SKM-1 (cell line): ENCODE data around the gene FADS1.

Source experiments
- DNase-seq: peaks from one replicate; lab custom pipeline; 2025; ENCODE audit not compliant: unreplicated experiment; lab: John Stamatoyannopoulos, UW

FADS1 gene

DNA sequence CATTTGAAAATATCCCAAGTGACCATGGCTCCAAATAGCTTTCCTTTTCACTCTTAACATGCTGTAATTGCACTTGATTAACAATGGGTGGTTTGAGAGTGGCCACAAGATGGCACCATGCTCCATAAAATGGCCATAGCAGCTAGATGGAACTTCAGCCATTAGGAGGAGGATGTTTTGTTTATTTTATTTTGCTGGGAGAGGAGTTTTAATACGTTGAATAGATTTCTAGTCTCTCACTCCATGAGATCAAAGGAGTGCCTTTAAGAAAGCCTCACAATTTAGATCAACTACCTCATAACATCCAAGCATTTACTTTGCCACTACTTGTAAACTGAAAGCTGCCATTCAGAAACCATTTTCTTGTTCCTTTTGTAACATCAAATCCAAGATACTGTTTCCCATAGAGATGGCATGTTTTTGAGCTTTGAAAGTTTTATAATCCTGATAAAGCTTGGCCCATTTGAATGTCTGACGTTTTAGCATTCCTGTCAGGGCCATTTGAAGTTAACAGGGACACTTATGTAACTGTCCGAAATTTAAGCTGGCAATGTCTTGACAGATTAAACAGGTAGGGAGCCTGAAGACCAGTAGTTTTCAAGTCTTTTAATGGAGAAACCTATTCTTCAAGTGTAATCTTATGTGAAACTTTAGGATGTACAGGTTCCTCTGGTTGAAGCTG lies 19.4 kb downstream of the FADS1 start:
- peak; percentile 40 for DNase-seq

DNA sequence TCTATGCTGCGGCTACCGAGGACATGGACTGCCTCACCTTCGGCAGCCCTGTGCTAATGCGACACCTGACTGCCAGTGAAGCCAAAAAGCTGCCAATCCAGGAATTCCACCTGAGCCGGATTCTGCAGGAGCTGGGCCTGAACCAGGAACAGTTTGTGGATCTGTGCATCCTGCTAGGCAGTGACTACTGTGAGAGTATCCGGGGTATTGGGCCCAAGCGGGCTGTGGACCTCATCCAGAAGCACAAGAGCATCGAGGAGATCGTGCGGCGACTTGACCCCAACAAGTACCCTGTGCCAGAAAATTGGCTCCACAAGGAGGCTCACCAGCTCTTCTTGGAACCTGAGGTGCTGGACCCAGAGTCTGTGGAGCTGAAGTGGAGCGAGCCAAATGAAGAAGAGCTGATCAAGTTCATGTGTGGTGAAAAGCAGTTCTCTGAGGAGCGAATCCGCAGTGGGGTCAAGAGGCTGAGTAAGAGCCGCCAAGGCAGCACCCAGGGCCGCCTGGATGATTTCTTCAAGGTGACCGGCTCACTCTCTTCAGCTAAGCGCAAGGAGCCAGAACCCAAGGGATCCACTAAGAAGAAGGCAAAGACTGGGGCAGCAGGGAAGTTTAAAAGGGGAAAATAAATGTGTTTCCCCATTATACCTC lies 20.8 kb downstream of the FADS1 start:
- no peak for DNase-seq

DNA sequence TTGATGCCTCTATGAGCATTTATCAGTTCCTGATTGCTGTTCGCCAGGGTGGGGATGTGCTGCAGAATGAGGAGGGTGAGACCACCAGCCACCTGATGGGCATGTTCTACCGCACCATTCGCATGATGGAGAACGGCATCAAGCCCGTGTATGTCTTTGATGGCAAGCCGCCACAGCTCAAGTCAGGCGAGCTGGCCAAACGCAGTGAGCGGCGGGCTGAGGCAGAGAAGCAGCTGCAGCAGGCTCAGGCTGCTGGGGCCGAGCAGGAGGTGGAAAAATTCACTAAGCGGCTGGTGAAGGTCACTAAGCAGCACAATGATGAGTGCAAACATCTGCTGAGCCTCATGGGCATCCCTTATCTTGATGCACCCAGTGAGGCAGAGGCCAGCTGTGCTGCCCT lies 21.3 kb downstream of the FADS1 start:
- DNase-seq = no peak

DNA sequence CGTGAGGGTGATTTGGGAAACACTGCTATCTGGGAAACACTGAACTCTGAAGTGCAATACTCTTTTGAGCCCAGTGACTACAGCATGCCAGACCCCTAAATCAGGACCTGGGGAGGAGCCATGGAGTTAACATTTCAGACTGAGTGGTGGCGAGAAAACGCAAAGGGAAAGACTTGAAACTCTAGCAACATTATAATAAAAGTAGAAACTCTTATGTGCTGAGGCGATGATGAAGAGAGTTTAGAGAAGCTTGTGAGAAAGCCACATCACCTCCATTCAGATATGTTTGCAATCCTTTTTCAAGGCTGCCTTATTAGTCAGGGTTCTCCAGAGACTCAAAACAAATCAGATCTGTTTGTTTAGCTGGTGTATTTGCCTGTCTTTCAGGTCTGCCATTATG lies 22.2 kb downstream of the FADS1 start:
- no peak for DNase-seq

DNA sequence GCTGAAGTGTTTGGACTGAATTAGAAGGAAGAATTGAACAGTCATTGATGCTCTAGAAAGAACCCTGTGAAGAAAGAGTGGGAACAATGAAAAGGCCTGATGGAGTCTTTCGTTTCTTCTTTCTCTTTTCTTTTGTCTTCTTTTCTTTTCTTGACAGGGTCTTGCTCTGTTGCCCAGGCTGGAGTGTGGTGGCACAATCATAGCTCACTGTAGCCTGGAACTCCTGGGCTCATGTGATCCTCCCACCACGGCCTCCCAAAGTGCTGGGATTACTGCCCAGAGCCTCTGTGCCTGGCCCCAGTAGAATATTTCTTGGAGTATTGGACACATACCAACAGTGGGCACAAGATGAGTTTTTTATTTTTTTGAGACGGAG lies 23.0 kb downstream of the FADS1 start:
- no peak for DNase-seq

DNA sequence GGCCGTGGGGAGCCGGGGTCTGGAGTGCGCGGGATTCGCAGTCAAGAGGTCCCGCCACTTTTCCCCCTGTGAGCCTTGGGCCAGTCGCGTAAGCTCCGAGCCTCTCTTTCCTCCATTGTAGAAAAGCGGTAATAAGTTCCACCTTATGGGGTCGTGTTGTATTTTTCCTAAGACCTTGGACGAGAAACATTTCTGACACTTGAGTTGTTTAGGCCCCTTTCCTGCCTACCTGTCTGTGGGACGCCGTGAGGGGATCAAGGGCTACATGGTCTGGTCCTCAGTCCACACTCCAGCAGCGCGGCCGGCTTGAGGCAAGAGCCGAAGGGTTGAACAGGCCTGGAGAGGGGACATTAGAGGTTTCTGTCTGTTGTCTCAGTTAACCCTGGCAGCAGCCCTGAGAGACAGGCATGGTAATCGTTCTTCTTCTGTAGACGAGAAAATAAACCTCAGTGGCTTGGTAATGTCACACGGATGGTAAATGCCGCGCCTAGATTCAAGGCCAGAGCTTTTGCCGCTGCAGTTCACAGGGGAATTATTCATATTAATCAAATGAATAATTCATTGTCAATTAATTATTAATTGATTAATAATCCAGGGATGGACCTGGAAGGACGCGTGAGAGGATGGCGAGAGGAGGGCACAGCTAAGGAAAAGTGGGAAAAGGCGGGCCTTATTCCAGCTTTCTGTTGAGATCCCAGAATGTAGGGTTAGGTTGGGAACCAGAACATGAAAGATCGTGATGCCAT lies 23.5 kb downstream of the FADS1 start:
- DNase-seq = no peak

DNA sequence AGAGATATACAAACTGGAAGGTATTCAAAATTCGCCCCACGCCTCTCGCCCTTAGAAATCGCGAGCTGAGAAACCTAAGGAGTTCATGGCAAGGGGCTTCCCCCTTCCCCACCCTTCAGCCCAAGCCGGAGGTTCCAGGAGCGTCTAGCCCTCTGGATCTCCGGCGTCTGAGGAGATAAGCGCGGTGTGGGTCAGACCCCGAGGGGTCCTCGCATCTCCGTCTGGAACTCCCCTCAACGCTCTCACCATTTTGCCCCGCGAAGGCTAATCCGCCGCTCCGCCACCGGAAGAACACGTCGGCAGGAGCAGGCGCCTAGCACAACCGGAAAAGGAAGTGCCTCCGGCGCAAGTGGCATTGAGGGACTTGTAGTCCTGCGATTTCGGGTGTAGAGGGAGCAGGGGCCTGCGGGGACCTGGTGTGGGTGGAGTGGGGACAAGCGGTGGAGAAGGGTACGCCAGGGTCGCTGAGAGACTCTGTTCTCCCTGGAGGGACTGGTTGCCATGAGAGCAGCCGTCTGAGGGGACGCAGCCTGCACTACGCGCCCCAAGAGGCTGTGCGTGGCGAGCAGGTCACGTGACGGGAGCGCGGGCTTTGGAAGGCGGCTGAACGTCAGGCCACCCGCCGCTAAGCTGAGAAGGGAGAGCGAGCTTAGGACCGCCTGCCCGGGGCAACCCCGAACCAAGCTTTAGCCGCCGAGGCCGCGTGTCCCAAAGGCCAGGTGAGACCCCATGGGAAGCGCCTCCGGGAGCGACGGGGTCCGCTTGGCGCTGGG lies 24.3 kb downstream of the FADS1 start, which contains the start of the genes FEN1 and TMEM258:
TSS of gene FEN1 (plus strand) at position 602 of the 773 bp plus-strand sequence. CDS start 2,451 bp downstream, outside the sequence.
TSS of gene TMEM258 (minus strand) at position 290 of the 773 bp plus-strand sequence. CDS start at position 249, 41 bp downstream.
- DNase-seq = peak; percentile 85

DNA sequence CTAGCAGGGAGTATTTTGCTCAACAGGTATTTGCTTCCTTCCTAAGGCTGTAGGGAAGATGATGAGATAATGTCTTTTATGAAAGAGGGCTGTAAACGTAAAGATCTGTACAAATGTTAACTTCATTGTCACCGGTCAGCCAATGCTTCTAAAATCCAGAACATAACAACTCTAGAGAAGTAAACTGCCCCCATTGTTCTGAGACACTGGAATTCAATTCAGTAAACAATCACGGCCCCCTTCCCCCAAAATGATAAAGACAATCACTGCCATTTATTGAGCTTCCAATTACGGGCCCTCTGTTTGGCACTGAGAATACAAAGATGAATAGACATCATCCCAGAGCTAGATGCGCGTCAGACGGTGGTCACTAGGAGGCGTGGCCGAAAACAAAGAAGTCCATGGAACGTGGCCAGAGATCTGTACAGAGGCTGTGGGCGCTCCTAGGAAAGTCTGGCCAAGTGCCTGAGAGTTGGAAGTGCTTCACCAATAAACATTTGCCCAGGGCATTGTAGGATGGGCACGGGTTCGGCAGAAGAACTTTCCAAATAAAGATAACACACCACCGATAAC lies 25.0 kb downstream of the FADS1 start:
- DNase-seq = no peak

DNA sequence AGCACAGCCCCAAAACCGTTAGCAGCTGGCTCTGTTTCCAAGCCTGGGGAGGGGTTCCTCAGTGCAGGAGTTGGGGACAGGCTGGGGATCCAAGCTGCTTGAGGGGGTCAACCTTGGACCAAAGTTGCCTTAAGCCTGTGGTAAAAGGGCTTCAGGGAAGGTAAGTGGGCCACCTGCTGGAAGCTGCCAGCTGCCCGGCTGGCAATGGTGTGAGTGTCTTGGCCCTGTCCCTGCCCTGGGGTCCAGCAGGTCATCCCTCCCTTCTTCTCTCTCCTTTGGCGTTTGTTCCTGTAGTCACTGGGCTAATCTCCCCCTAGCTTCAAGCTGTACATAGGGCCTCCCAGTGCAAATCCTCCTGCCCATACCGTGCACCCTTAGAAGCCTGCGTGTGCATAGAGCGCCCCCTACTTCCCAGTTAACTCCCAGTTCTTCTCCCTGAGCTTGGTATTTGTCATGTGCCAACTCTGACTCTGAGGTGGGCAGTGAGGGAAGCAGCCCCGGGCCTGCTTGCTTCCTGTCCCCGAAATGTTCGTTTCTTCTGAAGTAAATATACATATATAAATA lies 28.8 kb downstream of the FADS1 start:
- peak; percentile 38 for DNase-seq

DNA sequence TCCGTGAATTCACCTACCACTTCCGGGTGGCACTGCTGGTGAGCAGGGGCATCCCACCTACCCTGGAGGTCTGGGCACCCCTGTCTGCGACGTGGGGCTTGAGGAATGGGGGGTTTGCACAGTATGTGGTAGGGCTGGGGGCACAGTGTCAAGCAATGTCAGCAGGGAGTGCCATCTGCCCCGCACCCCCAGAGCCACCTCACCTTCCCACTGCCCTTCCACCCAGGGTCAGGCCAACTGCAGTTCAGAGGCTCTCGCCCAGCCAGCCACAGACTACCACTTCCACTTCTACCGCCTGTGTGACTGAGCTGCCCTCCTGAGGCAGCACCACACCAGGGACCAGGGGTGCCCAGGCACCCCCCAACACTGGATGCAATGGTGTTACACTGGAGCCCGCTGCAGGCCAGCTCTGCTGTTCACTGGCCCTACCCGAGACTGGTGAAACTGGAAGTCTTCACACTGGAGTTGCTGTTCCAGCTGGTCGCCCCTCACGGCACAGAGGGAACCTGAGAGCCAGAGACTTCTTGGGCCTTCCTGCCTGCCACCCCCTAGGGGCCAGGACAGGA lies 30.9 kb downstream of the FADS1 start:
- DNase-seq = no peak

DNA sequence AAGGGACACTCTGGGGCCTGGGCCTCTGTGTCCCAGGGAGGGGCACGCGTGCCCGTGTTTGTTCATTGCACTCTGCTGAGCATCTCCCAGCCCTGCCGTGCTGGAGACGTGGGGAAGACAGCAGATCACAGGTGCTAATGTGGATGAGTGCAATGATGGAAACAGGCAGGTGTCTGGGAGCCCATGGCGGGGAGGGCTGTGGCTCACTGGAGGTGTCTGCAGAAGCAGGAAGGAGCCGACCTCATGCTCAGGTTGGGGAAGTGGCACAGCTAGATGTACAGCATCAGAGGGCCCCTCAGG lies 32.3 kb downstream of the FADS1 start:
- no peak for DNase-seq

DNA sequence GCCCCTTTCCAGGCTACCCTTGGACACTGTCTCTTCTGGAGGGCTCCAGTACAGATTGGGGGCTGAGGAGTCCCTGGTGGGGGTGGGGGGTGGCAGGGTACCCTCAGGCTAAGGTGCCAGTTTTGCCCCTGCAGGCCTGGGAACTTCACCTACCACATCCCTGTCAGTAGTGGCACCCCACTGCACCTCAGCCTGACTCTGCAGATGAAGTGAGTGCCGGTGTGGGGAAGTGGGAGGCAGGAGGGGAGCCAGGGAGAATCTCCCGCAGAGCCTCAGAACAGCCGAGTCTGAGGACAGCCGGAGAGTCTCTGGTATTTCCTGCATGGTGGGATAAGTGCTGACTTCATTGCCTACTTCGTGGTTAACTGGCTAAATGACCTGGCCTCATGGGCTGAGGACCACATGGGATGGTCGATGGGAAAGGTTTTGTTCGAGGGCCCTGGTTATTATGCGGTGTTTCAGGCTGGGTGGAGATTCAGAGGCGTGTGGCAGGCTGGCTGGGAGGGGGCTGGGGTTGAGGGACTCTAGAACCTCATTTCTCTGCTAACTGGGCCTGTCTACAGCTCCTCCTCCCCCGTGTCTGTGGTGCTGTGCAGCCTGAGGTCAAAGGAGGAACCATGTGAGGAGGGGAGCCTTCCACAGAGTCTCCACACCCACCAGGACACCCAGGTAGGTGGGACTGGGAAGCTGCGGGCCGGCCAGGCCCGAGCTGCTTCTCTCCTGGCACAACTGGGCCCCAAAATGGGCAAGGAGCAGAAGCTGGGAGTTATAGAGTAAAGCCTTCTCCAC lies 32.9 kb downstream of the FADS1 start:
- DNase-seq = no peak

DNA sequence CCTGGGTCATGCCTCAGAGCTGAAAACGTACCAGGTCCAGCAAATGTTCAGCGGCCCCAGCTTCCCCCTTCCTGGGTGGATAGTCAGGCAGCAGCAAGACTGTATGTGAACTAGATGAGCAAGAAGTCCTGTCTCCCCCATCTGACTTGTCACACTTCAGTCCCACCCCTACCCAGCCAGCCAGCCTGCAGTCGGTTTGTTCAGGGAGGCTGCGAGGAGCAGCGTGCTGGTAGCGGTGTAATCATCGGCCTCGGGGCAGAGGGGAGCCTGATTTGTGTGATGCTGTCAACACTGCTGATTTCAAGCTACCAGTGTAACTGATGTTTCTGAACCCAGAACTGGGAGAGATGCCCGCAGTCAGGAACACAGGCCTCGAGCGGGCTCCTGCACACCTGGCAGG lies 34.0 kb downstream of the FADS1 start:
- no peak for DNase-seq

DNA sequence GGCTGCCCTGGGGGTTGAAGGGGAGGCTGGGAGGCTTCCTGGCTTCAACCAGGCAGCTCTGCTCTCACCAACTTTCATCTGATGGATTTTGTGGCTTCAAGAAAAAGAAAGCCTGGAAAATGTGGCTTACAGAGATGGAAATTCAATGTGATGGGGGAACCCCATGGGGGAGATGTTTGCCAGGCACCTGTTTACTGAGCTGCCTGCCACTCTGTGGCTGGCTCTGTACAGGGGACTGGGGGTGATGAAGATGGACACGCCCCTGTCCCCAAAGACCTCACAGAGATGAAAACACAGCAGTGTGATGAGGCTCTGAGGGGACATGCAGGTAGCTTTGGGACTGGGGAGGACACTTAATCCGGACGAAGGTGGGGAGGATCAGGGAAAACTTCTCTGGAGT lies 34.5 kb downstream of the FADS1 start:
- no peak for DNase-seq

DNA sequence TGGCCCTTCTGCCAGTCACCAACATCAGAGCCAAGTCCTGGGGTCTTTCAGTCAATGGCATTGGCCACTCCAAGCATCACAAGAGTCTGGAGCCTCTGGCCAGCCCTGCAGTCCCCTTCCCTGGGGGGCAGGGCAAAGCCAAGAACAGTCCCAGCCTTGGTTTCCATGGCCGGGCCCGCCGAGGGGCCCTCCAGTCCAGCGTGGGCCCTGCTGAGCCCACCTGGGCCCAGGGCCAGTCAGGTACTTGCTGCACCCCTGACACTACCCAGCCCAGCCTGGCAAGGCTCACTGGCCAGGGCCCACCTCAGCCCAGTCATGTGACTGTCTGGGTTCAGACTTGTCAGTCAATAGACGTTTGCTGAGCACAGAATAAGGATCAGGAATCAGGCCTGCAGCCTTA lies 35.2 kb downstream of the FADS1 start:
- DNase-seq = no peak

DNA sequence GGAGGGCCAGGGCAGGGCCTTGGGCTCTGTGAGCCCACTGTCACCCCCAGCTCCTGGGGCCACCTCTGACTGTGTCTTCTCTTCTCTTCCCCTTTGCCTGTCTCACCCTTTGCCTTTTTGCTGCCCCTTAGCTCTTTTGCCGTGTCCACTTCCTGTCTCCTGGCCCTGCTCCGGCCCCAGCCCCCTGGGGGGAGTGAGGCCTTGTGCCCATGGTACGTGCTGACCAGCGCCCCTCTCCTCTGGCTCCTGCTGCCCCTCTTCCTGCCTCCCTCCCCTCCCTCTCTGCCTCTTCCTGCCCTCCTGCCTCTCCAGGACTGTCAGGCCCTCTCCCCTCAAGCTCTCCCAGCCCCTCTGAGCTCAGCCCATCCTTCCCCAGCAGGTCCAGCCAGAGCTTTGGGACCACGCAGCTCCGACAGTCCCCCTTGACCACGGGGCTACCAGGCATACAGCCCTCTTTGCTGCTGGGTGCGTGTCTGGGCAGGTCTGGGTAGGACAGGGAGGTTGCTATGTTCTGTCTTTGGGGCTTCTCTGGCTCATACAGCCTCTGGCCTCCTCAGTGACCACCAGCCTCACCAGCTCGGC lies 36.1 kb downstream of the FADS1 start:
- DNase-seq = no peak

DNA sequence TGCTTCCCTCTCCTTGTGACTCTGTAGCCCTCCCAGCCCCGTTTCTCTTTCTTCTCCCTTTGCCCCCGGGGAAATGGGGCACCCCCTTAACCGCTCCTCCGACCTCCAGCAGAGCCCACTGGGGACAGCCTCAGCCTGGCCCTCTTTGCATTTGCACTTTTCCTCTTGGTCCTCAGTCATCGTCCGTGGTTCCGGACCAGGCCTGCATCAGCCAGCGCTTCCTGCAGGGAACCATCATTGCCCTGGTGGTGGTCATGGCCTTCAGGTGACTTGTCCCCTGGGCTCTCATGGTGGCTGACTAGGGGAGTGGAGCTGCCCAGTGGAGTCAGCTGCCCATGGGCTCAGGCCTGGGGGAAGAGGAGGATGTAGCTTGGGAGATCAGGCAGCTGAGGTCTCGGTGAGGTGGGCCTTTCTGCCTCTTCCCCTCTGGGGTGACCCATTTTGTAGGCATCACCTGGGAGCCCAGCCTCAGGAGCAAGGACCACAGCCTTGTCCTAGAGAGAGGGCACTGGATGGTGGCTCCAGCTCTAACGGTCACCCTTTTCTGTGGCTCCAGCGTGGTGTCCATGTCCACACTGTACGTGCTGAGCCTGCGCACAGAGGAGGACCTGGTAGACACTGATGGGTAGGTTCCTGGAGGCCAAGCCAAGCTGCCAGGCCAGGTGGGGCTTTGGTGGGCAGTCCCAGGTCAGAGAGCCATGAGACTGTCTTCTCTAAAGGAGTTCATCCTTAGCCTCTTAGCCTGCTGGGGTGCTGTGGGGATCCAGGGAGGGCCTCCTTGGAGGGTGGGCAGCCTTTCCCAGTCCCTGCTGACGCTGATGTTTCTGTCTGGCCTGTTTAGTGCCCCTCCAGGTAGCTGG lies 36.9 kb downstream of the FADS1 start:
- DNase-seq = no peak

DNA sequence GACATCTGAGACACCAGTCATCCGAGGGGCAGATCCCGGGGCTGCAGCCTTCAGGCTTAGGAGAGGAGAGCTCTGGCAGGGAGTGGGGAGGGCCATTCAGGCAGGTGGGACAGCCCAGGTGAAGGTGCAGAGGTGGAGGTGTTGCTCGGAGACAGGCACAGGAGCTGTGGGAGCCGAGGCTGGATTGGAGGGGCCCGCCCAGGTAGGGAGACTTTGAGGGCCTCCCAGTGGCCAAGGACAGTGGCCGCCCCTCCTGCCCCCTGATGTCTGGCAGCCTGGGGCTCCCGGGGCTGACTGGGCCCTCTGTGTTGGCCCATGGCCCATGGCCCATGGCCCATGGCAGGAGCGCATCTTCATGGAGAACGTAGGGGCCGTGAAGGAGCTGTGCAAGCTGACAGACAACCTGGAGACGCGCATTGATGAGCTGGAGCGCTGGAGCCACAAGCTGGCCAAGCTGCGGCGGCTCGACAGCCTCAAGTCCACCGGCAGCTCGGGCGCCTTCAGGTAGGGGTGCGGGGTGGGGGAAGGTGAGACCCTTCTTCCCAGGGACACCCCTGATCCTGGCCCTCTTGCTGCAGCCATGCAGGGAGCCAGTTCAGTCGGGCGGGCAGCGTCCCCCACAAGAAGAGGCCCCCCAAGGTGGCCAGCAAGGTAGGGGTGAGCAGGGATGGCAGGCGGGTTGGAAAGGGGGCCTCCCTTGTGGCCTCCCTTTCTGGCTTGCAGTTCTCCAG lies 37.7 kb downstream of the FADS1 start:
- DNase-seq = no peak
